Endothelial cell (in vitro differentiated cells): ENCODE results near the gene MICB. TPM values are rescaled to one million over a fixed set of nuclear protein-coding genes. Genes with fewer than 3 reads are reported as not detected.

Source experiments
- DNase-seq: peaks from one replicate; pipeline ENCODE4 v3.0.0; 2021; ENCODE audit warnings: low spot score
- H3K27ac Mint-ChIP-seq: one replicate; pipeline ENCODE4 v1.8.0; 2021; ENCODE audit warnings: mixed read lengths, inconsistent platforms; ENCODE audit not compliant: unreplicated experiment
- H3K27me3 Mint-ChIP-seq: one replicate; pipeline ENCODE4 v1.8.0; 2021; ENCODE audit warnings: mild to moderate bottlenecking, moderate library complexity, mixed read lengths, inconsistent platforms; ENCODE audit not compliant: unreplicated experiment
- H3K36me3 Mint-ChIP-seq: one replicate; pipeline ENCODE4 v1.8.0; 2021; ENCODE audit warnings: mild to moderate bottlenecking, low read depth, mixed read lengths, inconsistent platforms; ENCODE audit not compliant: unreplicated experiment
- H3K4me1 Mint-ChIP-seq: one replicate; pipeline ENCODE4 v1.8.0; 2021; ENCODE audit warnings: mild to moderate bottlenecking, mixed read lengths, inconsistent platforms; ENCODE audit not compliant: unreplicated experiment
- H3K4me3 Mint-ChIP-seq: one replicate; pipeline ENCODE4 v1.8.0; 2021; ENCODE audit warnings: mild to moderate bottlenecking, mixed read lengths, inconsistent platforms; ENCODE audit not compliant: unreplicated experiment
- H3K9me3 Mint-ChIP-seq: one replicate; pipeline ENCODE4 v1.8.0; 2021; ENCODE audit warnings: mixed read lengths, inconsistent platforms; ENCODE audit not compliant: unreplicated experiment
- total RNA-seq: library from RNA; stranded (reverse); fragmentation: NEBNext Ultra II Directional; extraction: Animal tissue kit (Norgen Biotek cat#: 25700); gene quantifications from one replicate; pipeline ENCODE4 v1.2.1, GENCODE V29; 2021; ENCODE audit not compliant: unreplicated experiment
- TF ChIP-seq, protein P1 (sequence below): fragments of 200-600 bp; sonication (generic); IDR thresholded peaks from one replicate; pipeline ENCODE4 v1.5.0; 2021; ENCODE audit warnings: antibody characterized with exemption; ENCODE audit not compliant: unreplicated experiment

MICB gene
- total RNA-seq, 1 donor from 2014 or later, result 3.6 TPM

- Mint-ChIP-seq H3K27ac (no peak overlapping the region), H3K27me3 (peaks cover 5% of the 10 kb centered on the region), H3K4me1 (peaks cover 31% of the 10 kb centered on the region), H3K4me3 (no peak overlapping the region), H3K9me3 (no peaks in the 10 kb centered on the region), H3K36me3 (peaks cover 20% of the 10 kb centered on the region)
- TF ChIP-seq, protein P1, sequence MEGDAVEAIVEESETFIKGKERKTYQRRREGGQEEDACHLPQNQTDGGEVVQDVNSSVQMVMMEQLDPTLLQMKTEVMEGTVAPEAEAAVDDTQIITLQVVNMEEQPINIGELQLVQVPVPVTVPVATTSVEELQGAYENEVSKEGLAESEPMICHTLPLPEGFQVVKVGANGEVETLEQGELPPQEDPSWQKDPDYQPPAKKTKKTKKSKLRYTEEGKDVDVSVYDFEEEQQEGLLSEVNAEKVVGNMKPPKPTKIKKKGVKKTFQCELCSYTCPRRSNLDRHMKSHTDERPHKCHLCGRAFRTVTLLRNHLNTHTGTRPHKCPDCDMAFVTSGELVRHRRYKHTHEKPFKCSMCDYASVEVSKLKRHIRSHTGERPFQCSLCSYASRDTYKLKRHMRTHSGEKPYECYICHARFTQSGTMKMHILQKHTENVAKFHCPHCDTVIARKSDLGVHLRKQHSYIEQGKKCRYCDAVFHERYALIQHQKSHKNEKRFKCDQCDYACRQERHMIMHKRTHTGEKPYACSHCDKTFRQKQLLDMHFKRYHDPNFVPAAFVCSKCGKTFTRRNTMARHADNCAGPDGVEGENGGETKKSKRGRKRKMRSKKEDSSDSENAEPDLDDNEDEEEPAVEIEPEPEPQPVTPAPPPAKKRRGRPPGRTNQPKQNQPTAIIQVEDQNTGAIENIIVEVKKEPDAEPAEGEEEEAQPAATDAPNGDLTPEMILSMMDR, result no peak
- no peak for DNase-seq
These were observed 59.7 kb downstream of the MICB start for GRCh38 chr6:31557443-31558317.

GRCh38 chr6:31558318-31558625, 60.3 kb downstream of the MICB start:
- no peak overlapping the region for H3K4me3 Mint-ChIP-seq
- H3K27ac Mint-ChIP-seq, result peak overlapping the region; percentile 57
- H3K36me3 Mint-ChIP-seq, result peaks cover 20% of the 10 kb centered on the region
- TF ChIP-seq, protein P1, result no peak
- H3K27me3 Mint-ChIP-seq, result peaks cover 5% of the 10 kb centered on the region
- DNase-seq, result no peak
- no peaks in the 10 kb centered on the region for H3K9me3 Mint-ChIP-seq
- H3K4me1 Mint-ChIP-seq, result peaks cover 31% of the 10 kb centered on the region

GRCh38 chr6:31558631-31559500, 60.9 kb downstream of the MICB start:
- Mint-ChIP-seq H3K9me3 (no peaks in the 10 kb centered on the region), H3K36me3 (peaks cover 20% of the 10 kb centered on the region), H3K4me1 (peaks cover 31% of the 10 kb centered on the region), H3K27me3 (peaks cover 6% of the 10 kb centered on the region), H3K27ac (peak overlapping the region; percentile 92), H3K4me3 (peak overlapping the region; percentile 40)
- TF ChIP-seq, protein P1, result no peak
- DNase-seq, result no peak

DNA sequence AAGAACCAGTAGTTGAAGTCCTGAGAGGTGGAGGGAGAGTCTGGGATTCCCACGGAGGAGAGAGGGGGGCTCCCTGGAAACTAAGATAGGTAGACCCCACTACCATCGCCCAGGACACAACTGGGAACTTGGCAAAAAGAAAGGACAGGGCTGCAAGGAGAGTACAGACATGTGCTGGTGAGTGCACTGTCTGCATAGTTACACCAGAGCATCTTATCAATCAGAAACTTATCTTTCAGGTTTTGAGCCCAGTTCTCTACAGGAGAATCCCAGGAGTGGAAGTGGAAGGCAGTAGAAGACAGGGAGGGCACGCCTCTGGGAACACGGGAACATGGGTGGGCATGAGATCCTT, 61.6 kb downstream of the MICB start:
- H3K4me1 Mint-ChIP-seq, result peaks cover 31% of the 10 kb centered on the region
- H3K27ac Mint-ChIP-seq, result peak overlapping the region; percentile 92
- peak overlapping the region; percentile 40 for H3K4me3 Mint-ChIP-seq
- peaks cover 7% of the 10 kb centered on the region for H3K27me3 Mint-ChIP-seq
- peaks cover 20% of the 10 kb centered on the region for H3K36me3 Mint-ChIP-seq
- no peak for DNase-seq
- no peaks in the 10 kb centered on the region for H3K9me3 Mint-ChIP-seq
- TF ChIP-seq, protein P1, result no peak
